ENCODE results near the gene PPP2R3B. TPM values are rescaled to one million over a fixed set of nuclear protein-coding genes. Genes with fewer than 3 reads are reported as not detected.

The PPP2R3B gene
- polyA plus RNA-seq, 1 donor from 2014 or later = 41.7 TPM

GRCh38 chrX:340121-340520 lies 46.6 kb downstream of the PPP2R3B start:
- Histone ChIP-seq H3K27me3 (ENCODE audit: insufficient read depth, low read depth, low read length) (no peaks in the 10 kb centered on the region), H3K9ac (ENCODE audit: low read length) (no peak overlapping the region), H4K20me1 (ENCODE audit: insufficient read depth) (no peaks in the 10 kb centered on the region), H2AFZ (ENCODE audit: low read depth, low read length) (no peak overlapping the region), H3K79me2 (replicated peaks; ENCODE audit: insufficient read depth, low read length) (no peaks in the 10 kb centered on the region), H3F3A (ENCODE audit: insufficient read depth, low read length, poor library complexity, severe bottlenecking) (no peaks in the 10 kb centered on the region), H3K36me3 (ENCODE audit: insufficient read depth, low read length) (peaks cover 5% of the 10 kb centered on the region), H3K9me2 (ENCODE audit: insufficient read depth, low read length) (no peaks in the 10 kb centered on the region), H3K9me3 (ENCODE audit: low read length) (peaks cover 3% of the 10 kb centered on the region), H3K27ac (ENCODE audit: low read length) (no peak overlapping the region), H3K4me3 (ENCODE audit: low read length) (no peak overlapping the region), H3K4me2 (ENCODE audit: low read length) (no peak overlapping the region)
- TF ChIP-seq MXI1 (conservative IDR thresholded peaks at IDR 0.05; ENCODE audit: poor library complexity, severe bottlenecking) (no peak), EZH2 (IDR thresholded peaks at IDR 0.05; ENCODE audit: borderline replicate concordance, insufficient read depth, low read length, poor library complexity, severe bottlenecking) (no peak), SMC3 (conservative IDR thresholded peaks at IDR 0.05; ENCODE audit: poor library complexity) (no peak), TAF1 (IDR thresholded peaks at IDR 0.05; ENCODE audit: low read depth) (no peak), REST (IDR thresholded peaks at IDR 0.05; ENCODE audit: borderline replicate concordance) (no peak), RAD21 (conservative IDR thresholded peaks at IDR 0.05) (no peak), POLR2AphosphoS5 (IDR thresholded peaks at IDR 0.05) (no peak), CTCF (IDR thresholded peaks at IDR 0.05; ENCODE audit: poor library complexity, severe bottlenecking) (no peak), EP300 (conservative IDR thresholded peaks at IDR 0.05; ENCODE audit: poor library complexity, severe bottlenecking) (no peak)

- Histone ChIP-seq H3K79me2 (replicated peaks; ENCODE audit: insufficient read depth, low read length) (no peaks in the 10 kb centered on the region), H3F3A (ENCODE audit: insufficient read depth, low read length, poor library complexity, severe bottlenecking) (no peaks in the 10 kb centered on the region), H3K36me3 (ENCODE audit: insufficient read depth, low read length) (peaks cover 5% of the 10 kb centered on the region), H3K9me2 (ENCODE audit: insufficient read depth, low read length) (no peaks in the 10 kb centered on the region), H3K27me3 (ENCODE audit: insufficient read depth, low read depth, low read length) (no peaks in the 10 kb centered on the region), H4K20me1 (ENCODE audit: insufficient read depth) (no peaks in the 10 kb centered on the region), H3K27ac (ENCODE audit: low read length) (no peak overlapping the region), H3K9me3 (ENCODE audit: low read length) (peaks cover 3% of the 10 kb centered on the region), H3K4me3 (ENCODE audit: low read length) (no peak overlapping the region), H3K9ac (ENCODE audit: low read length) (no peak overlapping the region), H3K4me2 (ENCODE audit: low read length) (no peak overlapping the region), H2AFZ (ENCODE audit: low read depth, low read length) (no peak overlapping the region)
- TF ChIP-seq EZH2 (IDR thresholded peaks at IDR 0.05; ENCODE audit: borderline replicate concordance, insufficient read depth, low read length, poor library complexity, severe bottlenecking) (no peak), TAF1 (IDR thresholded peaks at IDR 0.05; ENCODE audit: low read depth) (no peak), POLR2AphosphoS5 (IDR thresholded peaks at IDR 0.05) (no peak), EP300 (conservative IDR thresholded peaks at IDR 0.05; ENCODE audit: poor library complexity, severe bottlenecking) (no peak), RAD21 (conservative IDR thresholded peaks at IDR 0.05) (no peak), REST (IDR thresholded peaks at IDR 0.05; ENCODE audit: borderline replicate concordance) (no peak), MXI1 (conservative IDR thresholded peaks at IDR 0.05; ENCODE audit: poor library complexity, severe bottlenecking) (no peak), CTCF (IDR thresholded peaks at IDR 0.05; ENCODE audit: poor library complexity, severe bottlenecking) (no peak), SMC3 (conservative IDR thresholded peaks at IDR 0.05; ENCODE audit: poor library complexity) (no peak)
Observed at GRCh38 chrX:338836-339400, 47.8 kb downstream of the PPP2R3B start.

All from neural cell (in vitro differentiated cells).